GM08714 (cell line): ENCODE results near the gene PARM1.

Experiments used
- H3K4me3 ChIP-seq: fragments of 200-500 bp; sonication (Bioruptor generic); 2 replicates; pipeline ENCODE4 v1.5.1; 2014; ENCODE audit warnings: mild to moderate bottlenecking, low read length, inconsistent platforms
- ZNF274 ChIP-seq: IDR thresholded peaks from 2 replicates; pipeline ENCODE4 v1.6.1; 2012; ENCODE audit warnings: mild to moderate bottlenecking, low read depth, low read length

PARM1 gene

GRCh38 chr4:74932832-74933561 lies at the start of gene PARM1:
Gene PARM1, plus strand, starts transcription at chr4:74933116. Its CDS starts 212 bp downstream, at chr4:74933328.
- H3K4me3 ChIP-seq, result peak within 1 kb of the TSS; percentile 79
- no peak for TF ChIP-seq ZNF274

- H3K4me3 ChIP-seq, result no peak overlapping the region
- TF ChIP-seq ZNF274, result no peak
Measured at GRCh38 chr4:74884266-74884665, 48.6 kb upstream of the PARM1 start.

GRCh38 chr4:74886484-74886883 lies 46.4 kb upstream of the PARM1 start:
- no peak for TF ChIP-seq ZNF274
- no peak overlapping the region for H3K4me3 ChIP-seq

- no peak overlapping the region for H3K4me3 ChIP-seq
- TF ChIP-seq ZNF274, result no peak
Measured at GRCh38 chr4:74890341-74890740, 42.6 kb upstream of the PARM1 start.

GRCh38 chr4:74891037-74891436 lies 41.9 kb upstream of the PARM1 start:
- TF ChIP-seq ZNF274, result no peak
- no peak overlapping the region for H3K4me3 ChIP-seq

GRCh38 chr4:74893171-74893570 lies 39.7 kb upstream of the PARM1 start:
- no peak for TF ChIP-seq ZNF274
- no peak overlapping the region for H3K4me3 ChIP-seq

- TF ChIP-seq ZNF274, result no peak
- H3K4me3 ChIP-seq, result no peak overlapping the region
Measured at GRCh38 chr4:74896595-74896994, 36.3 kb upstream of the PARM1 start.

GRCh38 chr4:74897386-74897785 lies 35.5 kb upstream of the PARM1 start:
- no peak overlapping the region for H3K4me3 ChIP-seq
- TF ChIP-seq ZNF274, result no peak

GRCh38 chr4:74900862-74901261 lies 32.1 kb upstream of the PARM1 start:
- H3K4me3 ChIP-seq, result no peak overlapping the region
- no peak for TF ChIP-seq ZNF274

GRCh38 chr4:74904509-74905065 lies 28.3 kb upstream of the PARM1 start:
- H3K4me3 ChIP-seq, result no peak overlapping the region
- TF ChIP-seq ZNF274, result no peak

GRCh38 chr4:74906771-74907170 lies 26.1 kb upstream of the PARM1 start:
- no peak overlapping the region for H3K4me3 ChIP-seq
- no peak for TF ChIP-seq ZNF274

GRCh38 chr4:74919783-74920182 lies 13.1 kb upstream of the PARM1 start:
- no peak for TF ChIP-seq ZNF274
- H3K4me3 ChIP-seq, result no peak overlapping the region

- H3K4me3 ChIP-seq, result no peak overlapping the region
Measured at GRCh38 chr4:74920704-74921103, 12.2 kb upstream of the PARM1 start.

GRCh38 chr4:74921490-74921889 lies 11.4 kb upstream of the PARM1 start:
- no peak overlapping the region for H3K4me3 ChIP-seq
- TF ChIP-seq ZNF274, result no peak

More at GRCh38 chr4:74920704-74921103, 12.2 kb upstream of the PARM1 start:
- TF ChIP-seq ZNF274, result no peak

- no peak for TF ChIP-seq ZNF274
- no peak overlapping the region for H3K4me3 ChIP-seq
Measured at GRCh38 chr4:74926007-74926406, 6.9 kb upstream of the PARM1 start.
